ENCODE measurements around the gene CLPTM1.

CLPTM1 gene

GRCh38 chr19:44954278-44954648 lies 917 bp upstream of the CLPTM1 start:
- DNase-seq (ENCODE audit: low read depth, low spot score), result no peak
- CTCF ChIA-PET, result interaction anchor here (0.6 to 12.8 kb wide), 7 partner anchors 22 to 366 kb away, joined by 3 to 208 read pairs (median 5); partner anchors contain the start of gene APOE
- no peak for TF ChIP-seq CTCF (IDR thresholded peaks at IDR 0.05; ENCODE audit: insufficient read depth, low read length, missing control alignments)
- POLR2A ChIA-PET, result interaction anchor here (0.6 to 1.4 kb wide), 8 partner anchors 14 to 170 kb away, joined by 3 to 4 read pairs (median 3); no protein-coding TSS in a partner anchor
- H3K4me3 ChIP-seq (ENCODE audit: low read depth, low read length), result peak overlapping the region; percentile 98

- TF ChIP-seq CTCF (IDR thresholded peaks at IDR 0.05; ENCODE audit: insufficient read depth, low read length, missing control alignments), result no peak
- CTCF ChIA-PET, result interaction anchor here (0.7 to 12.8 kb wide), 7 partner anchors 9 to 367 kb away, joined by 3 to 208 read pairs (median 3); partner anchors contain the start of gene APOE
- POLR2A ChIA-PET, result interaction anchor here (1.4 kb wide), 1 partner anchor 64 kb away, joined by 4 read pairs; no protein-coding TSS in a partner anchor
- no peak for DNase-seq (ENCODE audit: low read depth, low spot score)
- peak overlapping the region; percentile 93 for H3K4me3 ChIP-seq (ENCODE audit: low read depth, low read length)
Measured at GRCh38 chr19:44955505-44956439, 592 bp downstream of the CLPTM1 start.

- no peak for TF ChIP-seq CTCF (IDR thresholded peaks at IDR 0.05; ENCODE audit: insufficient read depth, low read length, missing control alignments)
- CTCF ChIA-PET, result interaction anchor here (0.8 to 12.8 kb wide), 5 partner anchors 9 to 54 kb away, joined by 3 to 208 read pairs (median 4); partner anchors contain the start of gene APOE
Measured at GRCh38 chr19:44957526-44957925, 2.3 kb downstream of the CLPTM1 start.

GRCh38 chr19:44958090-44958489 lies 2.9 kb downstream of the CLPTM1 start:
- H3K4me3 ChIP-seq (ENCODE audit: low read depth, low read length), result no peak overlapping the region
- no peak for TF ChIP-seq CTCF (IDR thresholded peaks at IDR 0.05; ENCODE audit: insufficient read depth, low read length, missing control alignments)
- no peak for DNase-seq (ENCODE audit: low read depth, low spot score)
- POLR2A ChIA-PET, result no interaction called here
- CTCF ChIA-PET, result interaction anchor here (0.8 to 12.8 kb wide), 4 partner anchors 31 to 234 kb away, joined by 3 to 208 read pairs (median 5); partner anchors contain the start of gene APOE

More at GRCh38 chr19:44957526-44957925, 2.3 kb downstream of the CLPTM1 start:
- DNase-seq (ENCODE audit: low read depth, low spot score), result no peak
- POLR2A ChIA-PET, result no interaction called here
- H3K4me3 ChIP-seq (ENCODE audit: low read depth, low read length), result no peak overlapping the region

GRCh38 chr19:44959691-44960090 lies 4.5 kb downstream of the CLPTM1 start:
- no peak overlapping the region for H3K4me3 ChIP-seq (ENCODE audit: low read depth, low read length)
- POLR2A ChIA-PET, result interaction anchor here (0.6 kb wide), 1 partner anchor 17 kb away, joined by 3 read pairs; no protein-coding TSS in a partner anchor
- CTCF ChIA-PET, result interaction anchor here (1.0 to 12.8 kb wide), 4 partner anchors 8 to 56 kb away, joined by 3 to 208 read pairs (median 6); partner anchors contain the start of gene APOE
- no peak for TF ChIP-seq CTCF (IDR thresholded peaks at IDR 0.05; ENCODE audit: insufficient read depth, low read length, missing control alignments)
- no peak for DNase-seq (ENCODE audit: low read depth, low spot score)

Measured in AG04449 (cell line).